ENCODE measurements around the gene C16orf86. TPM values are rescaled to one million over a fixed set of nuclear protein-coding genes. Genes with fewer than 3 reads are reported as not detected.

Gene C16orf86
- total RNA-seq, 4 donors from 2014 or later = 0.54 to 6.6 (median 2.0) TPM

DNA sequence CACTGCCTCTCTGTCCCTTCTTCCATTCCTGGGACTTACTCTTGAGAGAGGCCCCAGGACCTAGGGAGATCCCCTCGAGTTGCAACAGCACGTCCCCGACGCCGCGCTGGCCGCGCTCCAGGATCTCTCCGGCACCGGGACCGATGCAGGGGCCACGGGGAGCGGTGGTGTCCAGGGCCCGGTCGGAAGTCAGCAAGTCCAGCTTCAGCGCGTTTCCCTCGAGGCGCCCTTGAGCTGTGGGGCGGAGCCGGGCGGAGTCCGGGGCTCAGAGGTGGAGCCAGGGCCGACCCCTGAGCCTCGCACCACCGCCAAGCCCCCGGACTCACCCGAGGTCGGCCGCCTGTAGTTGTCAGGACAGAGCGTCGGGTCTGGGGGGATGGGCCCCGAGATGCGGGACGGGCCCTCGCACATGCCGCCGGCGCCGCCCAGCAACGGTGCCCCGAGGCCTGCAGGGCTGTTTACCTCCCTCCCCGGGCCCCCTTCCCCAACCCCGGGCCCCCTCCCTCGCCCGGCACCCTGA, 522 bp upstream of the C16orf86 start:
- Histone ChIP-seq H3K36me3 (peaks cover 0 to 6% (median 0%) of the 10 kb centered on the region in 3 donors), H3K27ac (peak overlapping the region; percentile 76 to 90 (median 80)), H3K27me3 (no peaks in the 10 kb centered on the region), H3K9me3 (no peaks in the 10 kb centered on the region), H3K4me3 (peak overlapping the region; percentile 68 to 99 (median 76)), H3K4me1 (peaks cover 3 to 34% (median 24%) of the 10 kb centered on the region in 4 donors)
- DNase-seq = no peak
- TF ChIP-seq POLR2A (IDR thresholded peaks at IDR 0.05) = no peak
- TF ChIP-seq, protein P1, sequence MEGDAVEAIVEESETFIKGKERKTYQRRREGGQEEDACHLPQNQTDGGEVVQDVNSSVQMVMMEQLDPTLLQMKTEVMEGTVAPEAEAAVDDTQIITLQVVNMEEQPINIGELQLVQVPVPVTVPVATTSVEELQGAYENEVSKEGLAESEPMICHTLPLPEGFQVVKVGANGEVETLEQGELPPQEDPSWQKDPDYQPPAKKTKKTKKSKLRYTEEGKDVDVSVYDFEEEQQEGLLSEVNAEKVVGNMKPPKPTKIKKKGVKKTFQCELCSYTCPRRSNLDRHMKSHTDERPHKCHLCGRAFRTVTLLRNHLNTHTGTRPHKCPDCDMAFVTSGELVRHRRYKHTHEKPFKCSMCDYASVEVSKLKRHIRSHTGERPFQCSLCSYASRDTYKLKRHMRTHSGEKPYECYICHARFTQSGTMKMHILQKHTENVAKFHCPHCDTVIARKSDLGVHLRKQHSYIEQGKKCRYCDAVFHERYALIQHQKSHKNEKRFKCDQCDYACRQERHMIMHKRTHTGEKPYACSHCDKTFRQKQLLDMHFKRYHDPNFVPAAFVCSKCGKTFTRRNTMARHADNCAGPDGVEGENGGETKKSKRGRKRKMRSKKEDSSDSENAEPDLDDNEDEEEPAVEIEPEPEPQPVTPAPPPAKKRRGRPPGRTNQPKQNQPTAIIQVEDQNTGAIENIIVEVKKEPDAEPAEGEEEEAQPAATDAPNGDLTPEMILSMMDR (IDR thresholded peaks at IDR 0.05) = no peak

DNA sequence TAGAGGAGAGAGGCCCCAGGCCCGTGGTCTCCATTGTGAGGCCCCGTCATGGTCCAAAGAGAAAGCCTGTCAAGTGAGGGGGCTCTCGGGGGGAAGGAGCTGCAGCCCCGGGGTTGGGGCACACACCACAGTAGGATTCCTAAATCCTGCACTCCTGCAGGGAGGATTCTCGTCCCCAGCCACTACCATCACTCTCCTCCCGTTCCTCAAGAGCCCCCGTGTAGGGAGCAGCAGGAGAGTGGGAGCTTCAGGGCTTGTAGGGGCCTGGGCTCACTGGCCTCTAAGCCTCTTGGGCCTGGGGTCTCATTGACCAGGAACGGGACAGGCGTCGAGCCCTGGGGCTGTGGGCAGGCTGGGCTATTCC, 821 bp downstream of the C16orf86 start:
- H3K4me3 ChIP-seq = peak overlapping the region; percentile 68 to 99 (median 76)
- H3K36me3 ChIP-seq = peaks cover 0 to 6% (median 0%) of the 10 kb centered on the region in 3 donors
- TF ChIP-seq POLR2A (IDR thresholded peaks at IDR 0.05) = no peak
- no peaks in the 10 kb centered on the region for H3K27me3 ChIP-seq
- H3K27ac ChIP-seq = peak overlapping the region; percentile 76 to 90 (median 80)
- H3K4me1 ChIP-seq = peaks cover 3 to 28% (median 22%) of the 10 kb centered on the region in 4 donors
- no peaks in the 10 kb centered on the region for H3K9me3 ChIP-seq
- DNase-seq = no peak

DNA sequence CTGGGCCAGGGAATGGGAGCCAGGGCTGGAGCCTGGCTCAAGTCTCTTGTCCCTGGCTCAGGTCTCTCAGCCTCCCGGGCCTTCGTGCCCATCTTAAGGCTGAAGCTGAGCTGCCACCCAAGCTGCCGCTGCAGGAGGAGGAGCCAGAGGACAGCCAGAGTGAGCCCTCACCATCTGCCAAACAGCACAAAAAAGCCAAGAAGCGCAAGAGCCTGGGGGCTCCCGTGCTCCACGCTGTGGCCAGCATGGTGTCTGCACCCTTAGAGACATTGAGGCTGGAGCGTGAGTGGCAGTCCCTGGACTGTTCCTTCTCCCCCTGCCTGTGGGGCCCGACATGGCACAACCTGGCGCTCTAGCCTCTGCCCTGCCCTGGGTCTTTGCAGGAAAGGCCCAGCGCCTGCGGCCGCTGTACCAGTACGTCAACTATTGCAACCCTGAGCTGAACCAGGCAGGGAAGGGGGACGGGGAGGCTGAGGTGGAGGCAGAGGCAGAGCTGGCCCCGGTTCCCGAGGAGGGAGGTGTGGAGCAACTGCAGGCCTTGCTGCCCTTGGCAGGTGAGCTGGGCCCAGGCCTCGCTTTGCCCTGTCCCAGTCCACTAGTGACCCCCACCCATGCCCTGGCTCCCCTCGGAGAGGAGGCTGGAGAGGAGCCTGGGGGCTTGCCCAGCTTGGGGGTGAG, 1.3 kb downstream of the C16orf86 start:
- Histone ChIP-seq H3K9me3 (no peaks in the 10 kb centered on the region), H3K4me1 (peaks cover 3 to 31% (median 23%) of the 10 kb centered on the region in 4 donors), H3K4me3 (peak overlapping the region in 2 of 4 donors; percentile 82 to 99), H3K27me3 (no peaks in the 10 kb centered on the region), H3K36me3 (peaks cover 0 to 6% (median 0%) of the 10 kb centered on the region in 3 donors), H3K27ac (peak overlapping the region; percentile 76 to 90 (median 80))
- peak; percentile 81 to 93 (median 83) for DNase-seq
- TF ChIP-seq POLR2A (IDR thresholded peaks at IDR 0.05) = no peak
- TF ChIP-seq, protein P1 (IDR thresholded peaks at IDR 0.05) = peak; percentile 78 to 95 (median 87)

DNA sequence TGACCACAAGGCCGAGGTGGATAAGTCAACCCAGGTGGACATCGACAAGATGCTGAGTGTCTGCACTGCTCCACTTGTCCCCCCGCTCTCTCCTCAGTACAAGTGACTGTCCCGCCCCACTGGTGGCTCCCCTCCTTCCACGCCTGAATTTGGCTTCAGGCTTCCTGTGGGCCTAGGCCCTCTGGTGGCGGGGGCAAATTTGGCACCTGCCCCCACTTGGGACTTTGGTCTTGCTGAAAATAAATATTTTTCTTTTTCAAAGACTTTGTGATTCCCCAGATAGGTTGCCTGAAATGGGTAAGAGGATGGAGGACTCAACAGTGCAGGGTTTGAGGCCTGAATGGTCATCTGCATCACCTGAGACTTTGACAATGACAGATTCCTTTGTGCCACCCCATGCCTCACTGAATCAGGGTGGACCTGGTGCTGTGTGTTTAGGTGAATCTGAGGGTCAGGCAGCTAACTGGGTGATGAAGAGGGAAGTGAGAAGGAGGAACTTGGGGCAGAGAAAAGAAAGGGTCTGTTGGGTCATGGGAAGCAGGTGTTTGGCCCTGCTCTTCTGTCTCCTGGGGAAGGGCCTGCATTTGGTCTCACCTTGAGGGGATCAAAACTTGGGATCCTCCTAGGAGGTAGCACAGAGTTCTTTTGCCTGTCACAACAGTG, 2.0 kb downstream of the C16orf86 start:
- no peak for TF ChIP-seq POLR2A (IDR thresholded peaks at IDR 0.05)
- TF ChIP-seq, protein P1 (IDR thresholded peaks at IDR 0.05) = peak in 1 of 6 experiments; percentile 61
- Histone ChIP-seq H3K27ac (peak overlapping the region; percentile 8 to 90 (median 80)), H3K27me3 (no peaks in the 10 kb centered on the region), H3K9me3 (no peaks in the 10 kb centered on the region), H3K4me3 (no peak overlapping the region), H3K4me1 (peaks cover 3 to 36% (median 24%) of the 10 kb centered on the region in 4 donors), H3K36me3 (peaks cover 0 to 2% (median 0%) of the 10 kb centered on the region in 3 donors)
- peak in 1 of 3 donors; percentile 49 for DNase-seq

DNA sequence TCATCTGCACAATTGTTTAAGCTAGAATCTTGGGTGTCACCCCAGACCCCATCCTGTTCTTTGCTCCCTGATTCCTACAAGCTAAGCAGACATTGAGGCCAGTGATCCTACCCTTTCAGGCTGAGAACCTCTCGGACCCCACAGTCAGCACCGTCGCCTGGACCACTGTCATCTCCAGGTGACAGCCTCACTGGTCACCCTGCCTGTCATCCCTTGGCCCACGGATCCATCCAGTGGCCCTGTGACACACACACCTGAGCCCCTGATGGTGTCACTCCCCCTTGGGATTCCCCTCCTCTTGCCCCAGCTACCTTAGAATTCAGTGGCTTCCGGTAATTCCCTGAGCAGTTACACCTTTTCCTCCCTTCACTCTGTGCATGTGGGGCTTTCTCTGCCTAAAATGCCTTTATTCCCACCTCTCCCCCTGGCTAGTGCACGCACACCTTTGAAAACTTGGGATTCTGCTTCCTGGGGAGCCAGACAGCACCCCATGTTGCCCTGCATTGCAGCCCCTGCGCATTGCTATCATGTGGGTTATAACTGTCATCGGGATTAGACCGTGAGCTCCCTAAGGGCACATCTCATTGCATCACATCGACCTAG, 3.0 kb downstream of the C16orf86 start:
- no peaks in the 10 kb centered on the region for H3K36me3 ChIP-seq
- no peaks in the 10 kb centered on the region for H3K9me3 ChIP-seq
- no peak overlapping the region for H3K4me3 ChIP-seq
- no peaks in the 10 kb centered on the region for H3K27me3 ChIP-seq
- TF ChIP-seq POLR2A (IDR thresholded peaks at IDR 0.05) = no peak
- TF ChIP-seq, protein P1 (IDR thresholded peaks at IDR 0.05) = no peak
- DNase-seq = no peak
- peaks cover 3 to 43% (median 24%) of the 10 kb centered on the region in 4 donors for H3K4me1 ChIP-seq
- peak overlapping the region in 1 of 4 donors; percentile 90 for H3K27ac ChIP-seq

Data from Peyer's patch (tissue), 4 donors.